HG03066 (cell line): ENCODE results near the gene USP36.

Source experiments
- ATAC-seq: cut with Tn5 transposase; IDR thresholded peaks from one replicate; pipeline ENCODE4 v1.9.1; 2021; ENCODE audit warnings: low read depth; ENCODE audit not compliant: unreplicated experiment

The USP36 gene

DNA sequence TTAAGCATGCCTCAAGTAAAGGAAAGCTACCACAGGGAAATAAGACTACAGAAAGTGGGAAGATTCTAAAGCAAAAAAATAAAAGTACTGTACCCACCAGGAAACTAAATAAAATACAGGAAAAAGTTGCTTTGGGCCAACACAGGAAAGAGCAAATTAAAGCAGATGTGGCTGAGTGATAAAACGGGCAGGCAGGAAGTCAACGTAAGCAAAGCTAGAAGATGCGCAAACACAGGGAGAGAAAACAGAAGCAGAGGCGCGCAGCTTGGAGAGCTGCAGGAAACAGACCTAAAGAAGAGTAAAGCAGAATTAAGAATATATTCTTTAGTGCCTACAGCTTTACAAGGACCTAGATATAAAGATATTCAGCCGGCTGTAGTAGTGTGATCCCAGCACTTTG lies 21.7 kb downstream of the USP36 start:
- no peak for ATAC-seq

DNA sequence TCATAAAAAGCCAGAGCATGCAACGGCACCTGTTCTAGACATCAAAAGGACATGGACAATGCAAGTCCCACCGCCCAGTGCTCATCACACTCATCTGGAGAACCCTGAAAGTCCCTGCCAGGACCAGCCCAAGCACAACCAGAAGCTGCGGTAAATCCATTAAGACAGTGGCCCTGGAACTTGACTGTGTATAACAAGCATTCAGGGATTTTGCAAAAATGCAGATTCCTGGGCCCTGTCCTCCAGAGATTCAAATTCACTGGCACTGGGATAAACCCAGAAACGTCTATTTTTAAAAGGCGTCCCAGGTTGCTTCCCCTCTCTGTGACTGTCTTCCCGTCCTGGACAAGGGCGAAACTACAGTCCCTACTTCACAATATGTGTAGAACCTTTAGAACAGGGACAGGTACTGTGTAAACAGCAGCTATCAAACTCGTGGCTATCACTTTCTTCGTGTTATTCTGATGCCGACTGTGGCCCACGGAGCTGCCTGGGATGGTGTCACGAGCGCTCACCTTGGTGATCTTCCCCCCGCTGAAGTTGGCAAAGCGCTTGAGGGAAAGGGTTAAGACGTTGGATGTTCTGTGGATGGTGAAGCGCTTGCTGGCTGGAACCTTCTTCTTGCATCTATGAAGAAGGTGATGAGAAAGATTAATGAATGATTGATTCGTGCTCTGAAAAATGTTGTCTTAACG lies 22.3 kb downstream of the USP36 start:
- ATAC-seq, result no peak

DNA sequence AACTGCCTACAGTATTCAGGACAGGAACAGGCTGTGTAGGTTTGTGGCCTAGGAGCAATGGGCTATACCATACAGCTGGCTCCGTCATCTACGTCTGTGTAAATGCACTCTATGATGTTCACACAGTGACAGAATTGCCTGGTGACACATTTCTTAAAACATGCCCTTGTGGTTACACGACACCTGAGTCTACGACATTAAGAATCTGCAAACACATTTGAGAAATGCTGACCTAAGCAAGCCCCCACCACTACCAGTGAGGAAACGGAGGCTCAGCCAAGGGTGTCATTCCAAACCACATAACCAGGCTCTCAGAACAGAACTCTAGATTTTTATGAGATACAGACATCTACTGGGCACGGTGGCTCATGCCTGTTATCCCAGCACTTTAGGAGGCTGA lies 23.5 kb downstream of the USP36 start:
- no peak for ATAC-seq

DNA sequence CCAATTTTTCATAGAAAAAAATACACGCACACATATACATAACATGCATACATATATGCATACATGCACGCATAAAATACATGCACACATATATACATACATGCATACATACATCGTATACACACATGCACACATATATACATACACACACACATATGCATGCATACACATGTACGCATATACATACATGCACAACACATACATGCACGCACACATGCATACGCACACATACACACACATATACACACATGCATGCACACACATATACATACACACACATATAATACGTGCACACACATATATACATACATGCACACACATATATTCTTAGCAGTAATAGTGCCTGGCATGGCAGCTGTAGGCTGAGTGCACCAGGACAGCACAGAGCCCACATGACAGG lies 24.9 kb downstream of the USP36 start:
- no peak for ATAC-seq

DNA sequence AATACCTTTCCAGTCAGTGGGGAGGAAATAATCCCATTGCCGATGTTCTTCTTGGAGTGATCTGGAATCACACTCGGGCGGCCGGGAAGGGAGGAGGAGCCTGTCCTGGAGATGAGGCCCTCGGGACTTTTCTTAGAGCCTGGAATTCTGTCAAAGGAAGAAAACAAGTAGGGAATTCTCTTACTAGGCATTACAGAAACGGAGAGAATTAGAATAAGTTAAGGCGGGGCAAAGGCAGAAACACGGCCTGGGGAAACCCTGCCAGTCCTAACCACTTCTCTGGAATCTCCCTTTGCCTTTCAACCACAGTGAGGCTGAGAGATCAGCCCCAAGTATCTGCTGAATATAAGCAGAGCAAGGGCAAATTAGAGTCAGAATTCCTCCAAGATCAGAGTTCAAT lies 27.8 kb downstream of the USP36 start:
- ATAC-seq, result no peak

DNA sequence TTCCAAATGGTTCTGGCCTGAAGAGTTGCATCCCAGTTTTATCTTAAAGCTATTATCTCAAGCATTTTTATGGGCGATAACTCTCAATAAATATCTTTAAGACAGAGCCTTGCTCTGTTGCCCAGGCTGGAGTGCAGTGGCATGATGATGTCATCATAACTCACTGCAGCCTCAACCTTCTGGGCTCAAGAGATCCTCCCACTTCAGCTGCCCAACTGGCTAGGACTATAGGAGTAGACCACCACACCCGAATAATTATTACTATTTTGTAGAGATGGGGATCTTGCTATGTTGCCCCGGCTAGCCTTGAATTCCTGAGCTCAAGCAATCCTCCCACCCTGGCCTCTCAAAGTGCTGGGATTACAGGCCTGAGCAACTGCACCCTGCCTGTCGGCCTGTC lies 32.5 kb downstream of the USP36 start:
- ATAC-seq, result no peak

DNA sequence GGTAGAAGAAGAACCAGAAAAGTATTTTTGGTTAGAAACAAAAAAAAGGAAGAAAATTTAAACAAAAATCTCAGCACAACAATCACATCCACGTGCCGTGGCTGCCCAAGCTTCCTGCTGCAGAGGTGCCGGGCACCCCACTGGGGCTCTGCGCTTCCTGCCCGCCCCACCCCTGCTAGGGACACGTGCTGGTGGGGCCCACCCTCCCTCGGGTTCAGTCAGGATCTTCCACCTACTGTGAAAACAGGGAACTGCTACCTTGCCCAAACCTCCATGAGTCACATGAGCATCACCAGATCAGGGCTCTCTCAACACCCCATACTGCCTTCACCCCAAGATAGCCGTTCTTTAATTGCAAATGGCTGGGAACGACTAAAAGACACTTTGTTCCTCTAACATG lies 34.2 kb downstream of the USP36 start:
- ATAC-seq, result no peak

DNA sequence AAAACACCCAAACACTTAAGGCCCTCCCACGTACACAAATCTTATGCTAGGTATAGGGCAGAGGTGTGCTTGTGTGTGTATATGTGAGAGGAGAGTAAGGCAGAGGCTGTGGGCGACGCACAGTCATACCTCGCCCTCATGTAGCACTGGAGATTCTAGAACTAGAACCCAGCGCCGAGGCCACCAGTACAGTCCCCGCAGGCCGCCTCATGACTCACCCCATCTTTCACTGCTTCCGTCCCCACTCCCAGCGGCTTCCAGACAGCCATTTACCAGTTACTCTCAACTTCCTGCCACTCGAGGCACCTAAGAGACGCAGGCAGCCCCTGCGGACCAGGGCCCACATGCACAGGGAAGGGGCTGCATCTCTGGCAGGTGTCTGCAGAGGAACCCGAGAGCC lies 35.3 kb downstream of the USP36 start:
- ATAC-seq, result no peak

DNA sequence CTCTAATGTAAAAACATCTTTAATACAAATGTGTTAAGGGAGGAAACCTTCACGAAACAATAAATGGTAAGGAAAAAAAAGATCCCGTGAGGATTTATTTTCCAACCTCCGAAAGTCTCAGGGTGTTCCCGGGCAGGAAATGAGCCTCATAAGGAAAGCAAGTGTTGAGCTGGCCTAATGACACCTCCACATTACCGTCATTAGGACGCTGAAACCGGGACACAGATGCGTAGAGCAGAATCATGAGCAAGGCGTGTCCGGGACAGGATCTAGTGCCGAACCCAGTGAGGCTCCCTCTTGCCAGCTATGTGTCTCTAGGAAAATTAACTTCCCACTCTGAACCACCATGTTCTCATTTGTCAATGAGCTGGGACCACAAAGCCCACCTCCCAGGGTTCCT lies 35.8 kb downstream of the USP36 start:
- ATAC-seq, result no peak

DNA sequence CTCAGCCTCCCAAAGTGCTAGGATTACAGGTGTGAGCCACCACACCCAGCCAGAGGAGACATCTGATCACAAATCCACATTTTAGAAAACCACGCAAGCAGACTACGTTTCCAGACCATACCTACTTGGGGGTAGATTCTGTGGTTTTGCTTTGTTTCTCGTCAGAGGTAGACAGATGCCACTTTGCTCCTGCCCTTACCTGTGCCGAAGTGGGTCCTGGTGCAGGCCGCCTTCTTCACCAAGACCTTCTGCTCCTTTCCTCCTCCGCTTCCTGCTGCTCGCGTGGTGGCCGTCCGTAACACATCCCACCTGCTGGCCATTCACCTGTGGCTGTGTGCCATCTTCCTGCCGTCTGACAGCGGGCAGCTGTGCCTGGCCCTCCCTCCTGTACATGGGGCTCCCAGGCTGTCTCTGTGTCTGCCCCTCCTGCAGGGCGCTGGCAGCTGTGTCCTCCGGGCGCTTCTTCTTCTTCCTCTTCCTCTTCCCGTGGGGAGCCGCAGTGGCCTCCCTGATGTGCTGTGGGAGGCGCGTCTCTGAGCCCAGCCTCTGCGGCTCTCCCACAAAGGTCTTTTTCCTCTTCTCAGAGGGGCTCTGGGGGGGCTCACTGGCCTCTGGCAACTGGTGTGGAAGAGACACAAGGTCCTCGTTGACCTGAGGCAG lies 37.3 kb downstream of the USP36 start:
- ATAC-seq, result no peak

DNA sequence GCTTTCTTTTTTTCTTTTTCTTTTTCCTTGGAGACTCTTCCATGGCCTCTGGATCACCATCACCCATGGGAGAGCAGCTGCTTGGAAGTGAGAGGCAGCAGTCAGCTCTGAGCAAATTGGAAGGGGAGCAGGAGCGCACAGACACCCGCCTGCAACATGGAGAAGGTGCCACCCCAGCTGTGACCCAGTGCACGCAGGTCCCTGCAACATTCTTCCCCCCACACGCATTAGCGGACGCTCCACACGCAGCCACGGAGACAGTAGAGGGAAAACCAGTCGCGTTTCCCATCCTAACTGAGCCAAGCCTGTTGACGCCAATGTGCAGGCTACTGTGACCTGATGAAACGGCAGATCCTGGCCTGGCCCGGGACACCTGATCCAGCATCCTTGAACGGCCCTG lies 38.2 kb downstream of the USP36 start:
- ATAC-seq, result no peak

DNA sequence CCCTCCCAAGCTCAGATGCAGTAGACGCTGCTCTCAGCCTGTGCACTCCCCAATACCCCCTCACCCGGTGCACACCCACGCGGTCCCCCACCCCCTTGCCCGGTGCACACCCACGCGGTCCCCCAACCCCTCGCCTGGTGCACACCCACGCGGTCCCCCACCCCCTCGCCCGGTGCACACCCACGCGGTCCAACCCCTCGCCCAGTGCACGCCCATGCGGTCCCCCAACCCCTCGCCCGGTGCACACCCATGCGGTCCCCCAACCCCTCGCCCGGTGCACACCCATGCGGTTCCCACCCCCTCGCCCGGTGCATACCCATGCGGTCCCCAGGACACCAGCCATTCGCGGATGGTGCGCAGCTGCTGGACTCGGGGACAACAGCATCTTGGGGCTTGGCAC lies 38.6 kb downstream of the USP36 start:
- no peak for ATAC-seq

DNA sequence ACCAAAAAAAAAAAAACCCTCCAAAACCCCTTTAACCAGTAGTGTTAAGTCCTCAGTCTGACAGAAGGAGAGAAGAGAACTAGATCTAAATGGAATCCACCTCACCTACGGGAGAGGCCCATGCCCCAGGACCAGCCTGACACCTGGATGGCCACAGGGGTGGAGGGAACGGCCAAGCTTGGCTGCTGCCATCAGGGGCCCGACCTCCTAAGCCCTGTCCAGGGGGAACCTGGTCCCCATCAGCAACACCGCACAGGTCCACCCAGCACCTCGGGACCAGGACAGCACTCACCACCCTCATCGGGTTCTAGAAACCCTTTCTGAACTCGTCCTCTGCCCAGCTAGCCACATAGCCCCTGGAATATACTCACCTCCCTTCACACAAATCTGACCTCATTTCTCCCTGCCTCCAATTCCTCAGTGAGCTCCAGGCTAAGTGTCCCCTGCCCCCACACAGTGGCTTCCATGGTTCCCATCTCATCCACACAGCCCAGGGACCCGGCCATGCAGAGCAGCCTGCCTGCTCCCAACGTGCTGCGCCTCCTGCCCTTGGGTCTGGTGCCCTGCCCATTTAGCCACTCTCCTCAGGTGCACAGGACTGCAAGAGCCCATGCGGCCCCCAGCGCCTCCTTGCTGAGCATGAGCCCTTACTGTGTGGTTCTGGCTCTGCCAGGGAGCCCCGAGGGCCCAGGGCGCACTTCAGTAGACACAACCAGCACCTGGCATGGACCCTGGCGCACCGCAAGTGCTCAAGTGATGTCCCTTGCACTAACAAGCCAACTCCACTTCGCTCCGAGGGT lies 40.3 kb downstream of the USP36 start:
- ATAC-seq, result no peak

DNA sequence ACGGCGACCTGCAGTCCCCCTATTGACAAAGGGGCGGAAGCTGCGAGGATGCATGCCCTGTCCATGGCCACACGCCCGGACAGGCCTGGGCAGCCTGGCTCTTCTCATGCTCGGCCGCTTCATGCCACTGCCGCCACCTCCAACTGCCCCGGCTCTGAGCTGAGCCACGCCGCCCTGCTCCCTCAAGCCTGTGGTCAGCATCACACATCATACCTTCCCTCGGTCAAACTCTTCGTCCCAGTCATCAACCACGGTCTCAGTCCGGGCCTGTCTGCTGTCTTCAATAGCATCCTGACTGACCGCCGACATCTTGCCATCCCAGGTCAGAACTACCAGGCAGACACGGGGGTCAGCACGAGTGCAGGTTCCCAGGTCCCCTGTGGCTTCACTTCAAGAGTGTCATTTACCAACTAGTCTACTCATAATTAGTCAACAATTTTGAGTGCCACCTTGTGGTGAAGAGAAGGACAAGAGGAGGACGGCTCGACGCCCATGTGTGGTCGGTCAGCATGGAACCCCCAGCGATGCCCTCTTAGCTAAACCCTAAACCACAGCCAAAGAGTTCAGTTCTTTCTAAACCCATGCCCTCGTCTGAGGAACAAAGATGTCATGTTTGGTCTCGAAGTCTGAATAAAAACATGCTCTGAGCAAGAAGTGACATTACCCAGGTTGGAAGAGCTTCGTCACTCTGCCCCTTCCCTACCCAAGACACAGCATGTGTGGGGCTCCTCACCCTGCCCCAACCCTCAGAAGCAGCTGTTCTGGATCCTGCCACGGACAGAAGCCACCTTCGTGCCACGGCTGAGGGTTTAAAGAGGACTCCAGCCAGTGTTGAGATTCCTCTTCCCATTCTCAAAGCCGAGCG lies 41.7 kb downstream of the USP36 start:
- ATAC-seq, result no peak

DNA sequence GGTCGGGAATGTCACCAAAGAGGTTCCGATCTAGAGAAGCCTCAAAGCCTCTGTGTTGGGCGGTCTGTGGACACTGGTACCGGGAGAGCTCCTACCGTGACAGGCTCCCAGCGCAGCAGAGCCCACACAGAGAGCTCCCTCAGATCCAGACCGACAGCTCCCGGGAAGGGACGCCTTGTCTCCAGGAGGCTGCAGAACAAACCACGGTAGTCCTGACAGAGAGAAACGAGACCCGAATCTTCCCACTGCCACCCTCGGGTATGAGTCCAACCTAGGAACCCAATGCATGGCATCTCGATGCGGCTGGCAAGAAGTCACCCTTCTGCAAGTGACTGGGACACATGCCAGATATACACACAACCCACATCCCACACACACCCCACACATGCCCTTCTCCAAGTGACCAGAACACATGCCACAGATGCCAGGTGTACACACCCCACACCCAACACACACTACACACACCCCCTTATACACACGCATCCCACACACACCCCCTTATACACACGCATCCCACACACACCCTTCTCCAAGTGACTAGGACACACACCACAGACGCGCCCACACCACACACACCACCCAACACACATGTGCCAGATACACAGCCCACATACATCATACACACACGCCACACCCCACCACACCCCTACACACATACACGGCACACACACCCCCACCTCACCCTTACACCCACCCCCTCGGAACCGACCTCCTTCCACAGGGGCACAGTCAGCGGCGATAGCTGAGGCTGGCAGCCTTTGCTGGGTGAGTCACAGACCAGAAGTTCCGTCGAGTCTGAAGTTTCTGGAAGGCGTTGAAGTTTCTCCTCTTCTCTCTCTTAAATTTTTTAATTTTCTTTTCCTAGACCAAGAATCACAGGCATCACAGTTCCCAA lies 42.7 kb downstream of the USP36 start:
- ATAC-seq, result no peak

DNA sequence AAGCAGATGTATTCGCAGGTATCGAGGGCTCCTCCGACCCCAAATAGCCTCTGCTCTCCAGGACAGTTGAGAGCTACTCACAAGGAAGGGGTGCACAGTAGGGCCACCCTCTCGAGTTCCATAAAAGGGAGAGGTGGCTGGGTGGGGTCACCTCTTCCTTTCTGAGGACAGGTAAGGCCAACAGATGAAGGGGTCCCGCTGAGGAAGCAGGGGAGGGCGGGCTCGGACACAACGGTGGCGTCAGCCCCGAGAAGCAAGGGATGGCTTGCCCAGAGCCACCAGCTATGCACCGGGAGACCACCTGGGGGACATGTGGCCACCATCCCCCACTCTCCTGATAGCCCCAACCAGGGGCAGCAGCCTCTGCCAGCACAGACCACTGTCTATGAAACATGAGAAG lies 43.4 kb downstream of the USP36 start:
- no peak for ATAC-seq

DNA sequence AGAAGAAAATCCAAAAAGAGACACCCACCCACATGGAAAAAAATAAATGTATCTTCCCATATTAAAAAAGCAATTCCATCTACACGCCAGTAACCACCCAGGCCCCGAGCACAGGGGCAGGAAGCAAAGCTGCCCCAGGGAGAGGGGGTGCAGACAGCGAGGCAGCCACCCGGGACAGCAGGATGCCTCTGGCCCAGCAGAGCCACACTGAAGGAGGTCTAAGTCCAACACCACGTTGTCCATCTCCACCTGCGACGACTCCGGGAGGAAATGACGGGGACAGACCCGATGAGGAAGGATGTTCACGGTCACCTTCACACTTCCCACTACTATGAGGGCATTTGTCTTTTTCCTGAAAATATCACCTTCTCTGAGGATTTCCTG lies 44.1 kb downstream of the USP36 start:
- ATAC-seq, result no peak

DNA sequence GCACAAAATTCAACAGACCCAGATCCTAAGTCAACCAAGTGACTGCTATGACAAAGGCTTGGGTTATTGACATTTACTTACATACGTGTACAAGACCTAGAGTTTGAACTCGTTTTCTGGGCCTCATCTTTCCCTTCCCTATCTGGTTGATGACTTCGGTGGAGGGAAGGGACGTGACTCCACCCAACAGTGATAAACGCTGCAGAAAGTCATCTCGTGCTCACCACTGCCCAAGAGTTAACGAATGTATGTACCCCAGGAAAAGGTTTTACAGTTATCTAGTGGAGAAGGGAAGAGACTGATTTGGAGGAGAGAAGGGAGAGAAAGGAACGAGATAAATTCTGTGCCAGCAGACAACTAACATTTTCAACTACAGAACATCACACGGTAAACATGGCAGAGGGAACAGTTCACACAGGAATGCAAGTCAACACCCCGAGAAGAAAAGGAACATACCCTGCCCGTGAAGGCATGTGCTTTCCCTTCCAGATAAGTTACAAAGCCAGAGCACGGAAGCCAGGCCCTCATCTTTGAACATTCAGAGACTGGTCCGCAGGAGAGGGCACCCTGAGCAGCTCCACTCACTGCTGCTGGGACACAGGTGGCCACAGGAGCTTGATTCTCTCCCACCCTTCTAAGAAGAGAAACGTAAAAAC lies 44.6 kb downstream of the USP36 start:
- ATAC-seq, result no peak

DNA sequence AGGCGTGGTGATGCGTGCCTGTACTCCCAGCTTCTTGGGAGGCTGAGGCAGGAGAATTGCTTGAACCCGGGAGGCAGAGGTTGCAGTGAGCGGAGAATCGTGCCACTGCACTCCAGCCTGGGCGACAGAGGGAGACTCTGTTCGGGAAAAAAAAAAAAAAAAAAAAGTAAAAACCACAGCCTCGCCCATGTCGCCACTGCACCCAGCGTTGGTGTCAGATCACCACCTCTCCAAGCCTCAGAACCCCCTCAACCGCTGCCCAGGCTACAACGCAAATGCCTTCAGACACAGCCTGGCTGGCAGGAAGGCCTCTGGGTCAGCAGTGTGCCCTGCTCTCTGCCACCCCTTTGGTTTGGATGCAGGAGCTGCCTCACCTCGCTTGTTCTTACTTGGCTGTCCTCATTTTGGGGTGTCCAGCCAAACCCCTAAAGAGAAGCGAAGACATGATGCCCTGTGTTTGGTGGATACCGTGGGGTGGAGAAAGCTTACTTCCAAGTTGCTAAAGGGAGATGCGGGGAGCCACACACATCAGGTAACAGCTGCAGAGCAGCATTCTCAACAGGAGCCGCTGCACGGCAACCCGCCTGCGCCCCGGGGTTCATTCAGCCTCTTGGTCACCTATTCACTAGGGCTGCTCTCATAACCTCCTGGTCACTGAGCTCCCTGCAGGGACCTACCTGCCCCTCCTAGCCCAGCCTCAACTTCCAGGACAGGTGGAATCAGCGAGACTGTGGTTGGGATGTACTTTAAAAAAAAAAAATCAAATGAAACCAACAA lies 45.6 kb downstream of the USP36 start:
- ATAC-seq, result no peak
